Esophagus muscularis mucosa (tissue), 3 donors: ENCODE results near the gene NR3C2.

Experiments
- CTCF ChIP-seq, 3 experiments: fragments of 200-600 bp in 2 of 3; fragments of 450-650 bp in 1 of 3; sonication (generic) in 2 of 3; IDR thresholded peaks; one replicate each; pipeline ENCODE4 v1.5.1; 2017 to 2019; ENCODE audit warnings: antibody characterized with exemption in 3 of 3, mild to moderate bottlenecking in 2 of 3, moderate library complexity in 1 of 3
- POLR2A ChIP-seq: fragments of 450-650 bp; IDR thresholded peaks from one replicate; pipeline ENCODE4 v1.6.1; 2017; ENCODE audit warnings: antibody characterized with exemption, moderate library complexity, mild to moderate bottlenecking, low read depth
- POLR2AphosphoS5 ChIP-seq, 2 donors: sonication (generic); formaldehyde crosslinking; IDR thresholded peaks; one replicate each; pipeline ENCODE4 v1.6.1; 2017; ENCODE audit warnings: antibody characterized with exemption in 2 of 2

- TF ChIP-seq CTCF (IDR thresholded peaks at IDR 0.05): no peak
- no peak for TF ChIP-seq POLR2A
- no peak for TF ChIP-seq POLR2AphosphoS5 (IDR thresholded peaks at IDR 0.05)
Measured at GRCh38 chr4:148354186-148354585, 88.0 kb downstream of the NR3C2 start.
